Osteocyte (in vitro differentiated cells): Measurements from ENCODE around the gene NTN1. TPM values are rescaled to one million over a fixed set of nuclear protein-coding genes. Genes with fewer than 3 reads are reported as not detected.
A peak's percentile ranks its signal among the peaks of the same experiment; 100 is the strongest.
"Not testable (repeated sequence)": the region's sequence is repeated elsewhere in the genome, so short reads cannot be mapped to it uniquely, and the experiment has no call there.

ENCODE experiments used
- DNase-seq: peaks from one replicate; pipeline ENCODE4 v3.0.0; 2021; ENCODE audit warnings: mixed read lengths; ENCODE audit not compliant: unreplicated experiment; ENCODE audit errors: extremely low spot score
- H3K27ac Mint-ChIP-seq: one replicate; pipeline ENCODE4 v1.8.0; 2021; ENCODE audit warnings: mild to moderate bottlenecking, mixed read lengths; ENCODE audit not compliant: unreplicated experiment
- H3K27me3 Mint-ChIP-seq: one replicate; pipeline ENCODE4 v1.8.0; 2021; ENCODE audit warnings: mixed read lengths; ENCODE audit not compliant: unreplicated experiment
- H3K36me3 Mint-ChIP-seq: one replicate; pipeline ENCODE4 v1.8.0; 2021; ENCODE audit warnings: mixed read lengths; ENCODE audit not compliant: unreplicated experiment
- H3K4me1 Mint-ChIP-seq: one replicate; pipeline ENCODE4 v1.8.0; 2021; ENCODE audit warnings: mixed read lengths; ENCODE audit not compliant: unreplicated experiment
- H3K4me3 Mint-ChIP-seq: one replicate; pipeline ENCODE4 v1.8.0; 2021; ENCODE audit warnings: mild to moderate bottlenecking, moderate library complexity, mixed read lengths; ENCODE audit not compliant: unreplicated experiment
- H3K9me3 Mint-ChIP-seq: one replicate; pipeline ENCODE4 v1.8.0; 2021; ENCODE audit warnings: mixed read lengths; ENCODE audit not compliant: unreplicated experiment
- CTCF ChIP-seq: fragments of 200-600 bp; sonication (generic); IDR thresholded peaks from 2 replicates; pipeline ENCODE4 v1.5.0; 2021; ENCODE audit warnings: antibody characterized with exemption, mild to moderate bottlenecking, moderate library complexity
- long read RNA-seq: library from polyadenylated mRNA; unstranded; transcript quantifications from one replicate; pipeline ENCODE4 v2.0.0, GENCODE V29; 2021
- total RNA-seq: library from RNA; stranded (reverse); gene quantifications from 2 replicates; pipeline ENCODE4 v1.2.1, GENCODE V29; 2021

Gene NTN1
- 19.9 and 21.4 TPM in 2 replicates for total RNA-seq
- long read RNA-seq, partial matches to known transcripts = 0 of 1 reads
- long read RNA-seq, other reads (novel, unspliced or antisense) = 1 of 1 reads

- Mint-ChIP-seq H3K27me3 (peaks cover 43% of the 10 kb centered on the region), H3K9me3 (no peaks in the 10 kb centered on the region), H3K36me3 (peaks cover 8% of the 10 kb centered on the region), H3K27ac (no peak within 1 kb of the TSS), H3K4me1 (peaks cover 9% of the 10 kb centered on the region), H3K4me3 (peak within 1 kb of the TSS; percentile 80)
- DNase-seq = peak; percentile 88
- no peak for TF ChIP-seq CTCF
Observed at GRCh38 chr17:9021158-9021991, at the start of gene NTN1. Gene NTN1, plus strand, starts transcription at chr17:9021510. Its CDS starts 864 bp downstream, at chr17:9022374.

- H3K36me3 Mint-ChIP-seq = no peaks in the 10 kb centered on the region
- no peak for DNase-seq
- no peaks in the 10 kb centered on the region for H3K4me1 Mint-ChIP-seq
- no peak overlapping the region for H3K27ac Mint-ChIP-seq
- peaks cover 23% of the 10 kb centered on the region for H3K27me3 Mint-ChIP-seq
- H3K4me3 Mint-ChIP-seq = no peak overlapping the region
- H3K9me3 Mint-ChIP-seq = peaks cover 5% of the 10 kb centered on the region
- TF ChIP-seq CTCF = no peak
Observed at GRCh38 chr17:8975091-8975725, 46.1 kb upstream of the NTN1 start.

- TF ChIP-seq CTCF = no peak
- H3K4me1 Mint-ChIP-seq = no peaks in the 10 kb centered on the region
- H3K9me3 Mint-ChIP-seq = peaks cover 5% of the 10 kb centered on the region
- DNase-seq = no peak
- H3K4me3 Mint-ChIP-seq = no peak overlapping the region
- H3K27ac Mint-ChIP-seq = no peak overlapping the region
- no peaks in the 10 kb centered on the region for H3K36me3 Mint-ChIP-seq
- H3K27me3 Mint-ChIP-seq = peaks cover 19% of the 10 kb centered on the region
Observed at GRCh38 chr17:8976638-8977037, 44.7 kb upstream of the NTN1 start.

GRCh38 chr17:8979715-8980114 lies 41.6 kb upstream of the NTN1 start:
- no peak for TF ChIP-seq CTCF
- no peak for DNase-seq
- H3K4me3 Mint-ChIP-seq = no peak overlapping the region
- no peaks in the 10 kb centered on the region for H3K4me1 Mint-ChIP-seq
- H3K27me3 Mint-ChIP-seq = peaks cover 29% of the 10 kb centered on the region
- H3K27ac Mint-ChIP-seq = no peak overlapping the region
- no peaks in the 10 kb centered on the region for H3K9me3 Mint-ChIP-seq
- H3K36me3 Mint-ChIP-seq = no peaks in the 10 kb centered on the region

- no peaks in the 10 kb centered on the region for H3K4me1 Mint-ChIP-seq
- no peak for TF ChIP-seq CTCF
- no peak overlapping the region for H3K4me3 Mint-ChIP-seq
- no peak overlapping the region for H3K27ac Mint-ChIP-seq
- H3K27me3 Mint-ChIP-seq = peaks cover 25% of the 10 kb centered on the region
- no peaks in the 10 kb centered on the region for H3K9me3 Mint-ChIP-seq
- DNase-seq = no peak
- H3K36me3 Mint-ChIP-seq = no peaks in the 10 kb centered on the region
Observed at GRCh38 chr17:8981443-8981842, 39.9 kb upstream of the NTN1 start.

GRCh38 chr17:8984225-8984624 lies 37.1 kb upstream of the NTN1 start:
- H3K36me3 Mint-ChIP-seq, H3K9me3 Mint-ChIP-seq, H3K4me1 Mint-ChIP-seq, H3K4me3 Mint-ChIP-seq, DNase-seq, H3K27ac Mint-ChIP-seq: not testable (repeated sequence)
- peaks cover 20% of the 10 kb centered on the region for H3K27me3 Mint-ChIP-seq
